IPS-20b (cell line): Measurements from ENCODE around the gene TAF5L.
"Not testable (repeated sequence)": the region's sequence is repeated elsewhere in the genome, so short reads cannot be mapped to it uniquely, and the experiment has no call there.

Source experiments
- H3K27ac ChIP-seq: one replicate; pipeline ENCODE4 v1.5.1; 2013; ENCODE audit warnings: low read length
- H3K27me3 ChIP-seq: 2 replicates; pipeline ENCODE4 v1.6.1; 2013; ENCODE audit warnings: mild to moderate bottlenecking, low read length, inconsistent platforms; ENCODE audit not compliant: insufficient read depth
- H3K36me3 ChIP-seq: 2 replicates; pipeline ENCODE4 v1.6.1; 2013; ENCODE audit warnings: low read depth, mild to moderate bottlenecking, inconsistent platforms, low read length, moderate library complexity; ENCODE audit not compliant: insufficient read depth
- H3K4me1 ChIP-seq: 2 replicates; pipeline ENCODE4 v1.6.1; 2013; ENCODE audit warnings: mild to moderate bottlenecking, control low read depth, inconsistent platforms, low read length, moderate library complexity; ENCODE audit not compliant: insufficient read depth
- H3K4me3 ChIP-seq: 2 replicates; pipeline ENCODE4 v1.5.1; 2013; ENCODE audit warnings: mild to moderate bottlenecking, low read length, inconsistent platforms
- H3K9ac ChIP-seq: 2 replicates; pipeline ENCODE4 v1.6.1; 2013; ENCODE audit warnings: low read depth, mild to moderate bottlenecking, inconsistent platforms, low read length, moderate library complexity
- H3K9me3 ChIP-seq: 2 replicates; pipeline ENCODE4 v1.6.1; 2013; ENCODE audit warnings: mild to moderate bottlenecking, low read depth, low read length, inconsistent platforms; ENCODE audit not compliant: insufficient read depth

The TAF5L gene

DNA sequence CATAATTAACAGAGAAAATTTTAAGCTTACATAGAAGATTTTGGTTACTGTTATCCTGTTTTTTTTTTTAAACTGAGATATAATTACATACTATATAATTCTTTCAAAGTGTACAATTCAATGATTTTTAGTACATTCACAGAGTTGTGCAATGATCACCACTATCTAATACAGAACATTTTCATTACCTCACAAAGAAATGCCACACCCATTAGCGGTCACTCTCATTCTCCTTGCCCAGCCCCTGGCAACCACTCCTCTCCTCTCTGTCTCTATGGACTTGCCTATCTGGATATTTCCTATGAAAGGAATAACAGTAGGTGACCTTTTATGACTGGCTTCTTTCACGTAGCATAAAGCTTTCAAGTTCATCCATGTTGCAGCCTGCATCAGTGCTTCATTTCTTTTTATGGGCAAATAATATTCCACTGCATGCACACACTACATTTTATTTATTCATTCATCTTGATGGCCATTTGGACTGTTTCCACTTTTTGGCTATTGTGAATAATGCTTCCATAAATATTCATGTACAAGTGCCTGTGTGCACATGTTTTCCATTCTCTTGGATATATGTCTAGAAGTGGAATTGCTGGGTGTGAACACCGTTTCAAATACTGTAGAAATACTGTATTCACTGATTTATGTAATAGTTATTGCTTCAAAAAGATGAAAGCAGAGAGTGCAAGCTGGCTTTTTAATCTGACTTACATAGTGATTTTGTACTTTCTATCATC, 26.5 kb downstream of the TAF5L start:
- Histone ChIP-seq H3K4me1 (peaks cover 8% of the 10 kb centered on the region), H3K36me3 (peaks cover 50% of the 10 kb centered on the region), H3K9me3 (no peaks in the 10 kb centered on the region), H3K27ac (no peak overlapping the region), H3K27me3 (no peaks in the 10 kb centered on the region), H3K9ac (no peak overlapping the region), H3K4me3 (no peak overlapping the region)

DNA sequence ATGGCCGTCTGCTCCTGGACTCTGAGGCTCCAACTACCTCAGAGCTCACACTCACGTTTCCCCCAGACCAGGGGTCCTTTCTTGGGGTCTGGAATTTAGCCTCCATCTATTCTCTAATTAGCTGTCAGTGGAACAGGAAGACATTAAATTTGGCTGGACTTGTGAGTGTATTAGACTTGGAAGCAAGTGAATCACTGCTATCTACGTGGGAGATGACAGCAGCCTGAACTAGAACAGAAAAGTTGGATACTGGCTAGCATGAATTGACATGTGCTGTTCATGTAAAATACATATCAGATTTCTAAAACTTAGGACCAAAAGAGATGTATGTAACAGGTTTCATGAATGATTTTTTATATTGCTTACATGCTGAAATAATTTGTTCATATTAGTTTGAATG, 28.0 kb downstream of the TAF5L start:
- Histone ChIP-seq H3K4me1 (peaks cover 8% of the 10 kb centered on the region), H3K4me3 (no peak overlapping the region), H3K36me3 (peaks cover 46% of the 10 kb centered on the region), H3K9me3 (no peaks in the 10 kb centered on the region), H3K9ac (no peak overlapping the region), H3K27ac (no peak overlapping the region), H3K27me3 (no peaks in the 10 kb centered on the region)

DNA sequence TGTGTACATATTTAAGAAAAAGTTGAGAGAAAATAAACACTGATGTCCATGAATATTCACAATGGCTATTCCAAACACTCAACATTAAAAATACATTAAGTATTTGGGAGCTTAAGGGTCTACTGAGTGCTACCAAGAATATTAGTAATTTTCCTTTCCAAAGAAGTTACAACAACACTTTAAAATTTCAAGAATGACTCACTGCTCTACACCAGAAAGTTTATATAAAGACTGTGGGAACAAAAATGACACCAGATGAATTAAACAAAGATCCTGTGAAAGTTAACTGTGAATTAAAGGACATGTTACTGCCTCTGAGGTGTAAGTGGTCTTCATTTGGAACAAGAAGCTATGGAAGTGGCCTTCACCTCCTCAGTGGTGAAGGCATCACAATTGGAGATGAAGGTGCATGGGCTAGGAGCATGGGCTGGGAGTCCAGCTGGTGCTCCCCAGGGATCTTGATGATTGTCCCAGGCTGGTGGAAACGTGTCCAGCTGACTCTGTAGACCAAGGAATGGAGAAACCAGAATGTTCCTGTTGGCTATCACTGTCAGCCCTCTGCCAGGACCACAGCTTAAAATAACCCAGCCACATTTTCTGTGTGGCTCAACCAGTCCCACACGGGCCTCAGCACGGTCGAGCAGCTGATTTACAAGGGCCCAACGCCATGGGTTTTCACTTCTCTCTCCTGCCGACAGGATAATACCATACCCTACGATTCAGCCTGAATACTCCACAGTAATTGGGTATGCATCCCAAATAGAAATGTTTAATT, 28.8 kb downstream of the TAF5L start:
- Histone ChIP-seq H3K9me3 (no peaks in the 10 kb centered on the region), H3K36me3 (peaks cover 38% of the 10 kb centered on the region), H3K9ac (no peak overlapping the region), H3K27me3 (no peaks in the 10 kb centered on the region), H3K27ac (no peak overlapping the region), H3K4me1 (peaks cover 8% of the 10 kb centered on the region), H3K4me3 (no peak overlapping the region)

DNA sequence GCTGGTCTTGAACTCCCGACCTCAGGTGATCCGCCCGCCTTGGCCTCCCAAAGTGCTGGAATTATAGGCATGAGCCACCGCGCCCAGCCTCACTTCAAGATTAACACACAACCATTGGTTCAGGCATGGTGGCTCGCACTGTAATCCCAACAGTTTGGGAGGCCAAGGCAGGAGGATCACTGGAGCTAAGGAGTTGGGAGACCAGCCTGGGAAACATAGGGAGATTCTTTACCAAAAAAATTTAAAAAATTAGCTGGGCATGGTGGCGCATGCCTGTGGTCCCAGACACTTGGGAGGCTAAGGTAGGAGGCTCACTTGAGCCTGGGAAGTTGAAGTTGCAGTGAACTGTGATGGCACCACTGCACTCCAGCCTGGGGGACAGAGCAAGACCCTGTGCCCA, 30.0 kb downstream of the TAF5L start:
- H3K27me3 ChIP-seq, H3K9ac ChIP-seq, H3K4me3 ChIP-seq, H3K4me1 ChIP-seq, H3K27ac ChIP-seq, H3K9me3 ChIP-seq: not testable (repeated sequence)
- peaks cover 26% of the 10 kb centered on the region for H3K36me3 ChIP-seq

DNA sequence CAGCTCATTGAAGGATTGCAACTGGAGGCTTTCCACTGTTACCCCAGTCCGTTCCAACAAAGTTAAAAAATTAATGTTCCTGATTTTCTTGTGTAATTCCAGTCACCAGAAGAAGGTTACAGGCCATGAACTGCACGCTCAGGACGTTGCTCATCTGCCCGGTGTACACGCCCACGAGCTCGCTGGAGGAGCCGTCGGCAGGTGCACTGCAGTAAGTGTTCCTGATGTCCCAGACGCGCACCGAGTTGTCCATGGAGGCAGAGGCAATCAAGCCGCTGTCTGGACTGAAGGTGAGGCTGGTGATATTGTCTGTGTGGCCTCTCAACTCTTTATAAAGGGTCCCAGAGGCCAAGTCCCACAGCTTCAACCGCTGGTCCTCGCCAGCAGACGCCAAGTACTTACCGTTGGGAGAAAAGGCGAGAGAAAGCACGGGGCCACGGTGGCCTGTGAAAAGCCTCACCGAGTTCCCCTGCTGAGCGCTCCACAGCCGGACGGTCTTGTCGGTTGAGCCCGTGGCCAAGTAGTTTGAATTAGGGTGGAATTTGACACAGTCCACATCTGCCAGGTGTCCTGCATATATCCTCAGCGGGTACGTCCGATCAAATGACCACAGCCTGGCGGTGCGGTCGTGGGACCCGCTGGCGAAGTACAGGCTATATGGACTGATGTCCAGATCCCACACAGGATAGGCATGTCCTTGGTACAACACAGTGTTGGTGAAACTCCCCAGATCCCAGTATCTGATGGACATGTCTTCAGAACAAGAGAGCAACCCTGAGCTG, 31.5 kb downstream of the TAF5L start:
- Histone ChIP-seq H3K36me3 (peaks cover 22% of the 10 kb centered on the region), H3K9ac (no peak overlapping the region), H3K9me3 (no peaks in the 10 kb centered on the region), H3K4me3 (no peak overlapping the region), H3K27me3 (no peaks in the 10 kb centered on the region), H3K27ac (no peak overlapping the region), H3K4me1 (no peaks in the 10 kb centered on the region)

DNA sequence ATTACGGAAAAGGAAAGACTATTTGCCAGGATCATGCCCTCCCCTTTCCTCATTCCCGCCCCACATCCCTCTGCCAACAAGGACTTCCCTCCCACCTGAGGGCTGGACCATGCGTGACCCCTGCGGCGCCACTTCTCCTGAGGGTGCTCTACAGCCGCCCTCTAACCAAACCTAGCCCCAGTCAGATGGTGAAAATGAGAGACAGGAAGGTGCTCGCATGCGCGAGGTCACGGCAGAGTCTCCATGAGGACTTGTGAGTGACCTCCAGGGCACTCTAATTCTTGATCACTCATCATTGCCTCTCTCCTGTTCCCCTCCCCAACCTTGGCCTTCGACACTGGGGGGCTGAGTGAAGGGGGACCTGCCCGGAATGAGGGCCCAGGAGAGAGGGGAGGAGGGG, 32.1 kb downstream of the TAF5L start:
- Histone ChIP-seq H3K4me1 (no peaks in the 10 kb centered on the region), H3K27ac (no peak overlapping the region), H3K9ac (no peak overlapping the region), H3K36me3 (peaks cover 19% of the 10 kb centered on the region), H3K9me3 (no peaks in the 10 kb centered on the region), H3K4me3 (no peak overlapping the region), H3K27me3 (no peaks in the 10 kb centered on the region)

DNA sequence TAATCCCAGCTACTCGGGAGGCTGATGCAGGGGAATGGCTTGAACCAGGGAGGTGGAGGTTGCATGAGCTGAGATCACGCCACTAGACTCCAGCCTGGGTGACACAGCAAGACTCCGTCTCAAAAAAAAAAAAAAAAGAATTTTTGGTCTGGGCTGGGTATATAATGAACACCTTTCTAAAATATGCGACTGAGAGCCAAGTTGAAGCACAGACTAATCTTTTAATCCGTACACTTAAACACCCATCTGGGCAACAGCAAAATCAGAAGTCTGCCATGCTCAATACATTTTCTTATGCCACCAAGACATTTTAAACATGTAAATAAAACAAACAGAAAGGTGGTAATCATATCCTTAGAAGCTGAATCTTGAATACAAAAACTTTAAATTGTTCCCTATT, 35.8 kb downstream of the TAF5L start:
- Histone ChIP-seq H3K27ac (no peak overlapping the region), H3K9ac (no peak overlapping the region), H3K4me1 (no peaks in the 10 kb centered on the region), H3K27me3 (no peaks in the 10 kb centered on the region; the same call in 1 of the 2 replicates), H3K36me3 (peaks cover 13% of the 10 kb centered on the region), H3K9me3 (no peaks in the 10 kb centered on the region), H3K4me3 (no peak overlapping the region)

DNA sequence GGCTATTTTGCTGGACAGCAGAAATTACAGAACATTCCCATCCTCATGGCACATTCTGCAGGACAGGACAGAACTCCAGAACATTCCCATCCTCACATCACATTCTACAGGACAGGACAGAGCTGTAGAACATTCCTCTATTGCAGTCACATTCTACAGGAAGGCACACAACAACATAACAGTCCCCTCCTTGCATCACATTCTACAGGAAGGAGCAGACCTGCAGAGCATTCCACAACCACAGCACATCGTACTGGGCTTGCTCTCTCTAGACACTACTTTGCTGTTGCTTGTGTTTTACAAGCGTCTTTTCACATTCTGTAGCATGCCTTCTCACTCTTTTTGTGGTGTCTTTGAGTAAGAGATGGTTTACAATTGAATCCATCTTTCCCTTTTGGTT, 40.6 kb downstream of the TAF5L start:
- no peak overlapping the region for H3K9ac ChIP-seq
- H3K27ac ChIP-seq, result no peak overlapping the region
- no peak overlapping the region for H3K4me3 ChIP-seq
- H3K9me3 ChIP-seq, result no peaks in the 10 kb centered on the region
- no peaks in the 10 kb centered on the region for H3K36me3 ChIP-seq
- H3K27me3 ChIP-seq, result no peaks in the 10 kb centered on the region; the same call in 1 of the 2 replicates
- no peaks in the 10 kb centered on the region; the same call in 1 of the 2 replicates for H3K4me1 ChIP-seq

DNA sequence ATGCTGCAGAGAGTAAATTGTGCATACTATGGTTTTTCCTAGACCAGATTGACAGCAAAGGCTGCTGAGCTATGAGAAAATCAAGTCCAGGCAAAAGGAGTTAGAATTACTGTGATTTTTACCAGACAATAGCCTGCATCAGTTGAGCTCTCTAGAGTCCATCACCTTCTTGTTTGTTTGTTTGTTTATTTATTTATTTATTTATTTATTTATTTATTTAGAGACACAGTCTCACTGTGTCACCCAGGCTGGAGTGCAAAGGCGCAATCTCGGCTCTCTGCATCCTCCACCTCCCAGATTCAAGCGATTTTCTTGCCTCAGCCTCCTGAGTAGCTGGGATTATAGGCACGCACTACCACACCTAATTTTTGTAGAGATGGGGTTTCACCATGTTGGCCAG, 43.2 kb downstream of the TAF5L start:
- Histone ChIP-seq H3K9me3 (no peaks in the 10 kb centered on the region), H3K27me3 (no peaks in the 10 kb centered on the region; the same call in 1 of the 2 replicates), H3K36me3 (no peaks in the 10 kb centered on the region), H3K27ac (no peak overlapping the region), H3K4me3 (no peak overlapping the region), H3K4me1 (peaks cover 5% of the 10 kb centered on the region), H3K9ac (no peak overlapping the region)

DNA sequence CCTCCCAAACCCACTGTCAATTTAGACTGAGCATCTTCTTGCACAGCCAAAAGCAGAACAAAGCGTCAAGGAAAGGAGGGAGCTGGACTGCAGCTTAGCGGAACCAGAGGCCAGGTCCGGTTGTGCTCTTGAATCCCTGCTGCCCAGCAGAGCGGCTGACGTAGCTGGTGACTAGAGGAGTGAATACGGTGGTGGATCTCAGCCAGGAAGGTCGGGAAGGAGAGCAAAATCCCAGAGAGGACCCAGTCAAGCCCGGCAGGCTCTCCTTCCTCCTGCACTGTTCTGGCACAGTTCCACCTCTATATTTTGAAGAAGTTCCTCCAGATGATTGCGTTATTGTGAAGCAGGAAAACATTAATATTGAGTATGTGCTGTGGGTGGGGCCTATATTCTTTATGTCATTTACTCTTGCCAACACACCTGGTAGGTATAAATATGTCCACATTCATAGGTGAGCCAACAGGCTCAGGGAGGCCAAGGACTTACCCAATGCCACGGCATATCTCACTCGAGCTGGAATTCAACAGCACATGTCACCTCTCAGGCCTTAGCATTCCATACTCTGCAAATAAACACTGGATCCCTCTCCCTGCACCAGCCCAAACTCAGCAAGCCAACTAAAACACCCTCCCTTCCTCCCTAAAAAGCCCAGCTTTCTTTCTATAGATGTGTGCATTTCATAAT, 43.8 kb downstream of the TAF5L start:
- H3K4me3 ChIP-seq, result no peak overlapping the region
- H3K27me3 ChIP-seq, result no peaks in the 10 kb centered on the region; the same call in 1 of the 2 replicates
- no peak overlapping the region for H3K27ac ChIP-seq
- no peaks in the 10 kb centered on the region for H3K9me3 ChIP-seq
- peaks cover 5% of the 10 kb centered on the region for H3K4me1 ChIP-seq
- H3K9ac ChIP-seq, result no peak overlapping the region
- H3K36me3 ChIP-seq, result no peaks in the 10 kb centered on the region

DNA sequence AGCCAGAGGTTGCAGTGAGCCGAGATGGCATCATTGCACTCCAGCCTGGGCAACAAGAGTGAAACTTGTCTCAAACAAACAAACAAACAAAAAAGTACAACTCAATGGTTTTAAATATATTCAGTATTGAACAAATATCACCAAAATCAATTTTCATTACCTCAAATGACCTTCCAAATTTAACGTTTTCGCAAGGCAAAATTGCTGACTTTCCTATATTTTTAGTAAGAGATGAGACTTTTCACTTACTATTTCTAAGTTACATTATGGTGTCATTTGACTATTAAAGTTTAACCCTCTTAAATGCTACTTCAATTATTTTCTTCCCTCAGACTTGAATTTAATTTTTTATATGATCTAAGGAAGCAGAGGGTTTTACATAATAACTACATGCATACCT, 44.4 kb downstream of the TAF5L start:
- Histone ChIP-seq H3K36me3 (no peaks in the 10 kb centered on the region), H3K4me3 (no peak overlapping the region), H3K4me1 (peaks cover 5% of the 10 kb centered on the region), H3K9ac (no peak overlapping the region), H3K9me3 (no peaks in the 10 kb centered on the region), H3K27me3 (no peaks in the 10 kb centered on the region), H3K27ac (no peak overlapping the region)
